ENCODE data around the gene ZC3H7B. TPM values are rescaled to one million over a fixed set of nuclear protein-coding genes. Genes with fewer than 3 reads are reported as not detected.

Gene ZC3H7B
- total and polyA plus RNA-seq, 2 experiments from 2014 or later: 5.4 to 54.9 TPM

DNA sequence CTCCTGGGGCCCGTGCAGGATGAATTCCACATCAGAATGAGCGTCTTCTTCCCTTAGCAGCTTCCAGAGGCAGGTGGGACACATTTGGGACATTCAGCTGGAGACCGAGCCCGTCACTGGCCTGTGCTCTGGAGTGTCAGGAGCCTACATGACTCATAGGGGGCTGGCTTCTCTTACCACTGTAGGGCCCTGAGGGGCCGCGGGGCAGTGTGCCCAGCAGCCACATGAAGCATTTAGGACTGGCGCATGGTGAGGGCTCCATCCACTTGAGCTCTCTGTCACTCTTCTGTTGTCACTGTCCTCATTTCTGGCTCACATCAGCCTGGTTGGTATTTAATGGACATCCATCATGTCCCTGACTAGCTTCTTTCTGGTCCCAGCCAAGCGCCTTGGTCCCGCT, 42.4 kb downstream of the ZC3H7B start:
- Histone ChIP-seq H3K9me2 (ENCODE audit: insufficient read depth) (no peaks in the 10 kb centered on the region), H2AFZ (no peak overlapping the region), H3K9me3 (ENCODE audit: low read depth) (no peaks in the 10 kb centered on the region), H3K36me3 (ENCODE audit: low read depth) (no peaks in the 10 kb centered on the region; the same call in 1 of the 2 replicates), H3K9ac (no peak overlapping the region), H3F3A (ENCODE audit: insufficient read depth) (no peaks in the 10 kb centered on the region), H3K79me2 (ENCODE audit: insufficient read depth) (no peaks in the 10 kb centered on the region), H3K27ac (no peak overlapping the region), H4K20me1 (ENCODE audit: insufficient read depth) (no peaks in the 10 kb centered on the region), H3K4me1 (ENCODE audit: insufficient read depth) (no peaks in the 10 kb centered on the region), H3K4me2 (ENCODE audit: unreplicated experiment) (no peak overlapping the region), H3K4me3 (no peak overlapping the region), H3K27me3 (replicated peaks; ENCODE audit: insufficient read depth) (no peaks in the 10 kb centered on the region)
- no peak for TF ChIP-seq EZH2phosphoT487 (IDR thresholded peaks at IDR 0.05; ENCODE audit: insufficient read depth, low read depth)
- no peak for TF ChIP-seq EZH2 (IDR thresholded peaks at IDR 0.05; ENCODE audit: insufficient read depth, poor library complexity, severe bottlenecking)
- in situ Hi-C loops (cut with MboI): no loop called here
- WGBS, 2 experiments (ENCODE audit: low coverage in 1 of 2, low lambda C conversion rate in 2 of 2, missing lambda C conversion rate in 2 of 2): 96 to 100% methylated on average over 9 of the region's 9 CpGs
- DNase-seq: no peak

DNA sequence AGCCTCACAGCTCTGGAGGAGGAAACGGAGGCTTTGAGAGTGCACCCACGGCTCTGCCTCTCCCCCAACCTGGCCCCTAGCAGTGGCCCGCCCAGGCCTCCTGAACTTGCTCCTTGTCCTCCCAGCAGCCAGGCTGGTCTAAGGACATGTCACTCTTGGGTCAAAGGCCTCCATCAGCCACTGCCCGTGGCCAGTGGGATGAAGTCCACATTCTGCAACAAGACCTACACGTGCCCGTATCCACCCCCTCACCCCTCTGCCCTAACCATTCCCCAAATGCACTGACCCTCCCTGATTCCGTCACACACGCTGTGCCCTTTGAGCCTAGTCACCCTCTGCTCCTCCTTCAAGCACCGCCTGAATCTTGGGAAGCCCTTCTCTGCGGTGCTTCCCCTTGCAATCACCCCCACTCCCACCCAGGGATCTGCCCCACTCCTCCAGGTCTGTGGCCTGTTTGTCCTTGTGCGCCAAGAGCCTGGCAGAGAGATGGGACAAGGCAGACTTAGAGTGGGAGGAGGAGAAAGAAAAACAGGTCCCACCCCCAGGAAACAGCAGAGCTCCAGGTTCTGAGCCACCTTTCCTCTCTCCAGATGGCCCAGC, 43.0 kb downstream of the ZC3H7B start:
- DNase-seq: no peak
- Histone ChIP-seq H3K27me3 (replicated peaks; ENCODE audit: insufficient read depth) (no peaks in the 10 kb centered on the region), H3K79me2 (ENCODE audit: insufficient read depth) (no peaks in the 10 kb centered on the region), H3F3A (ENCODE audit: insufficient read depth) (no peaks in the 10 kb centered on the region), H3K36me3 (ENCODE audit: low read depth) (no peaks in the 10 kb centered on the region; the same call in 1 of the 2 replicates), H3K27ac (no peak overlapping the region), H3K9me3 (ENCODE audit: low read depth) (no peaks in the 10 kb centered on the region), H3K4me3 (no peak overlapping the region), H4K20me1 (ENCODE audit: insufficient read depth) (no peaks in the 10 kb centered on the region), H3K9ac (no peak overlapping the region), H3K4me1 (ENCODE audit: insufficient read depth) (no peaks in the 10 kb centered on the region), H3K4me2 (ENCODE audit: unreplicated experiment) (no peak overlapping the region), H3K9me2 (ENCODE audit: insufficient read depth) (no peaks in the 10 kb centered on the region), H2AFZ (no peak overlapping the region)
- in situ Hi-C loops (cut with MboI): no loop called here
- 92% methylated on average over 11 of the region's 11 CpGs for WGBS, 2 experiments (ENCODE audit: low coverage in 1 of 2, low lambda C conversion rate in 2 of 2, missing lambda C conversion rate in 2 of 2)
- TF ChIP-seq EZH2 (IDR thresholded peaks at IDR 0.05; ENCODE audit: insufficient read depth, poor library complexity, severe bottlenecking) (no peak), EZH2phosphoT487 (IDR thresholded peaks at IDR 0.05; ENCODE audit: insufficient read depth, low read depth) (no peak)

GRCh38 chr22:41345807-41346335, 44.5 kb downstream of the ZC3H7B start:
- Histone ChIP-seq H3K27ac (no peak overlapping the region), H4K20me1 (ENCODE audit: insufficient read depth) (no peaks in the 10 kb centered on the region), H3K79me2 (ENCODE audit: insufficient read depth) (no peaks in the 10 kb centered on the region), H3K4me2 (ENCODE audit: unreplicated experiment) (no peak overlapping the region), H3K36me3 (ENCODE audit: low read depth) (no peaks in the 10 kb centered on the region; the same call in 1 of the 2 replicates), H3K9me2 (ENCODE audit: insufficient read depth) (no peaks in the 10 kb centered on the region), H3F3A (ENCODE audit: insufficient read depth) (no peaks in the 10 kb centered on the region), H3K4me1 (ENCODE audit: insufficient read depth) (no peaks in the 10 kb centered on the region), H3K27me3 (replicated peaks; ENCODE audit: insufficient read depth) (no peaks in the 10 kb centered on the region), H2AFZ (no peak overlapping the region), H3K9me3 (ENCODE audit: low read depth) (no peaks in the 10 kb centered on the region), H3K4me3 (no peak overlapping the region), H3K9ac (no peak overlapping the region)
- in situ Hi-C loops (cut with MboI): no loop called here
- DNase-seq: no peak
- 92 to 94% methylated on average over 24 of the region's 24 CpGs for WGBS, 2 experiments (ENCODE audit: low coverage in 1 of 2, low lambda C conversion rate in 2 of 2, missing lambda C conversion rate in 2 of 2)
- TF ChIP-seq EZH2 (IDR thresholded peaks at IDR 0.05; ENCODE audit: insufficient read depth, poor library complexity, severe bottlenecking) (no peak), EZH2phosphoT487 (IDR thresholded peaks at IDR 0.05; ENCODE audit: insufficient read depth, low read depth) (no peak)

- no peak for DNase-seq
- Histone ChIP-seq H3K4me3 (no peak overlapping the region), H3K4me2 (ENCODE audit: unreplicated experiment) (no peak overlapping the region), H3K4me1 (ENCODE audit: insufficient read depth) (peaks cover 7% of the 10 kb centered on the region; the same call in 1 of the 2 replicates), H4K20me1 (ENCODE audit: insufficient read depth) (no peaks in the 10 kb centered on the region), H3K9ac (no peak overlapping the region), H3K27ac (no peak overlapping the region), H3K9me3 (ENCODE audit: low read depth) (no peaks in the 10 kb centered on the region), H3K27me3 (replicated peaks; ENCODE audit: insufficient read depth) (no peaks in the 10 kb centered on the region), H2AFZ (no peak overlapping the region), H3K9me2 (ENCODE audit: insufficient read depth) (no peaks in the 10 kb centered on the region), H3K36me3 (ENCODE audit: low read depth) (no peaks in the 10 kb centered on the region; the same call in 1 of the 2 replicates), H3K79me2 (ENCODE audit: insufficient read depth) (no peaks in the 10 kb centered on the region), H3F3A (ENCODE audit: insufficient read depth) (no peaks in the 10 kb centered on the region)
- in situ Hi-C loops (cut with MboI): no loop called here
- TF ChIP-seq EZH2phosphoT487 (IDR thresholded peaks at IDR 0.05; ENCODE audit: insufficient read depth, low read depth) (no peak), EZH2 (IDR thresholded peaks at IDR 0.05; ENCODE audit: insufficient read depth, poor library complexity, severe bottlenecking) (no peak)
- 78 to 80% methylated on average over 18 of the region's 18 CpGs for WGBS, 2 experiments (ENCODE audit: low coverage in 1 of 2, low lambda C conversion rate in 2 of 2, missing lambda C conversion rate in 2 of 2)
Measured at GRCh38 chr22:41347066-41347859, 45.9 kb downstream of the ZC3H7B start.
